Spleen (tissue), 7 donors: ENCODE data around the gene PMF1.
"Not testable (repeated sequence)": the region's sequence is repeated elsewhere in the genome, so short reads cannot be mapped to it uniquely, and the experiment has no call there.

ENCODE experiments used
- CTCF ChIP-seq, 11 experiments: fragments of 200-600 bp in 7 of 11; fragments of 450-650 bp in 4 of 11; sonication (generic) in 4 of 11; IDR thresholded peaks in 8 of 11; conservative IDR thresholded peaks in 3 of 11; 1 replicate in 7 of 11; 2 replicates in 4 of 11; pipeline versions ENCODE4 v1.4.0 to v1.8.0; 2016 to 2021; ENCODE audit warnings: antibody characterized with exemption in 11 of 11, inconsistent platforms in 4 of 11, mild to moderate bottlenecking in 1 of 11
- POLR2AphosphoS5 ChIP-seq, 3 donors: sonication (generic); formaldehyde crosslinking; IDR thresholded peaks; one replicate each; pipeline ENCODE4 v1.5.1; 2017; ENCODE audit warnings: antibody characterized with exemption in 3 of 3
- donor health status: DM: no; HTN: no; CAD: no; lungs with moderate emphysema.
- donor health status: DM: no; HTN: no; CAD: no.
- donor health status: DM: no; HTN: no; CAD: no.

GRCh38 chr1:156182010-156182779, 30.6 kb upstream of the PMF1 start:
- not testable (repeated sequence) for TF ChIP-seq POLR2AphosphoS5 (IDR thresholded peaks at IDR 0.05); CTCF (IDR thresholded peaks at IDR 0.05 in 8 of 11, conservative IDR thresholded peaks at IDR 0.05 in 3 of 11)
